Fibroblast of lung (primary cell): ENCODE results near the gene TRIM72.

Experiments
- CTCF ChIP-seq, 2 donors: IDR thresholded peaks in 1 of 2; conservative IDR thresholded peaks in 1 of 2; 1 replicate in 1 of 2; 2 replicates in 1 of 2; pipeline ENCODE4 v1.5.1; 2011 to 2012; ENCODE audit warnings: low read length in 2 of 2, control low read depth in 1 of 2, inconsistent platforms in 1 of 2, low read depth in 1 of 2, mild to moderate bottlenecking in 1 of 2
- EZH2 ChIP-seq: IDR thresholded peaks from 2 replicates; pipeline ENCODE4 v1.5.1; 2012; ENCODE audit warnings: low read length, control low read depth, mild to moderate bottlenecking; ENCODE audit errors: missing control alignments

- TF ChIP-seq CTCF (conservative IDR thresholded peaks at IDR 0.05 in 1 of 2, IDR thresholded peaks at IDR 0.05 in 1 of 2; ENCODE audit: low read depth in 1 of 2, low read length in 2 of 2): no peak
- no peak for TF ChIP-seq EZH2
Observed at GRCh38 chr16:31271621-31272190, 57.8 kb downstream of the TRIM72 start.
